HT-29 (cell line): Measurements from ENCODE around the gene RPA3. TPM values are rescaled to one million over a fixed set of nuclear protein-coding genes. Genes with fewer than 3 reads are reported as not detected.

Experiments used
- DNase-seq: peaks from one replicate; pipeline ENCODE4 v3.0.0-alpha.2; 2015; ENCODE audit warnings: low spot score
- total RNA-seq: library from RNA; depleted of rRNA; stranded (reverse); fragments of >200 nt; shearing (Covaris generic); gene quantifications from 2 replicates; pipeline ENCODE4 v1.2.3, GENCODE V29; 2014; rRNA removed

Gene RPA3
- total RNA-seq, 1 experiment from 2014 or later, result 21.1 TPM

GRCh38 chr7:7607010-7607409, 111.4 kb downstream of the RPA3 start:
- no peak for DNase-seq

- no peak for DNase-seq
These were observed 122.2 kb downstream of the RPA3 start for GRCh38 chr7:7596176-7596575.

- peak; percentile 46 for DNase-seq
These were observed 123.0 kb downstream of the RPA3 start for GRCh38 chr7:7595451-7595850.

Other genes starting within 250 kb of the RPA3 start
- 0.08 and 0.44 TPM in 2 replicates for gene COL28A1, start 182.7 kb downstream of the RPA3 start, total RNA-seq
- 23.2 and 28.8 TPM in 2 replicates for gene MIOS, start 151.7 kb downstream of the RPA3 start, total RNA-seq
- gene UMAD1, start 77.9 kb downstream of the RPA3 start, total RNA-seq, result 2.0 and 6.2 TPM in 2 replicates